Neural progenitor cell (in vitro differentiated cells): ENCODE data around the gene XAF1.

Source experiments
- CTCF ChIP-seq: fragments of 200-600 bp; sonication (generic); IDR thresholded peaks from 2 replicates; pipeline ENCODE4 v1.5.1; 2017; ENCODE audit warnings: antibody characterized with exemption, mild to moderate bottlenecking
- EZH2 ChIP-seq: fragments of 200-600 bp; sonication (generic); IDR thresholded peaks from 2 replicates; pipeline ENCODE4 v1.6.1; 2017; ENCODE audit warnings: antibody characterized with exemption, mild to moderate bottlenecking, moderate library complexity
- EZH2phosphoT487 ChIP-seq: fragments of 200-600 bp; sonication (generic); IDR thresholded peaks from 2 replicates; pipeline ENCODE4 v1.6.1; 2017; ENCODE audit warnings: antibody characterized with exemption

GRCh38 chr17:6752068-6752909, 3.6 kb upstream of the XAF1 start:
- TF ChIP-seq CTCF (no peak), EZH2 (no peak), EZH2phosphoT487 (no peak)
